Panc1 (cell line): ENCODE results near the gene B9D1. TPM values are rescaled to one million over a fixed set of nuclear protein-coding genes. Genes with fewer than 3 reads are reported as not detected.

Experiments
- ATAC-seq: fragments of 200-7000 bp; cut with Tn5 transposase; 2 replicates; pipeline ENCODE4 v1.9.1; 2020; ENCODE audit warnings: mild to moderate bottlenecking, moderate library complexity
- BruUV-seq: library from RNA; stranded (reverse); fragments of 400-500 nt; replicated peaks from 2 replicates; lab custom pipeline; 2021; lab: Mats Ljungman, UMichigan
- CTCF ChIA-PET: fragments of 300-600 bp; sonication (Branson Sonifier 250); formaldehyde crosslinking; loops from one replicate; lab custom pipeline; 2022; ENCODE audit warnings: antibody characterized with exemption; lab: Charles Lee
- POLR2A ChIA-PET: fragments of 300-600 bp; sonication (Branson Sonifier 250); formaldehyde crosslinking; loops from one replicate; lab custom pipeline; 2022; ENCODE audit warnings: antibody characterized with exemption; lab: Charles Lee
- DNase-seq: peaks from one replicate; pipeline ENCODE4 v3.0.0-alpha.2; 2010; ENCODE audit warnings: low read depth, low spot score
- H3K27ac ChIP-seq: 2 replicates; pipeline ENCODE4 v1.5.1; 2011; ENCODE audit warnings: mild to moderate bottlenecking, low read length, inconsistent platforms
- H3K27me3 ChIP-seq: fragments of 200-500 bp; sonication (Bioruptor generic); 2 replicates; pipeline ENCODE4 v1.6.0; 2014; ENCODE audit warnings: low read length, inconsistent platforms; ENCODE audit not compliant: control insufficient read depth, insufficient read depth
- H3K36me3 ChIP-seq: fragments of 200-500 bp; sonication (Bioruptor generic); 2 replicates; pipeline ENCODE4 v1.5.1; 2014; ENCODE audit warnings: inconsistent platforms, mild to moderate bottlenecking, low read length, moderate library complexity; ENCODE audit not compliant: control insufficient read depth, insufficient read depth
- H3K4me1 ChIP-seq: 2 replicates; pipeline ENCODE4 v1.5.1; 2011; ENCODE audit warnings: inconsistent platforms, mild to moderate bottlenecking, low read length, moderate library complexity; ENCODE audit not compliant: control insufficient read depth, insufficient read depth
- H3K4me3 ChIP-seq, 2 experiments: 2 replicates each; pipeline ENCODE4 v1.5.1; 2011 to 2012; ENCODE audit warnings: low read depth in 2 of 2, low read length in 2 of 2, mild to moderate bottlenecking in 2 of 2, inconsistent platforms in 1 of 2, moderate library complexity in 1 of 2
- H3K9me3 ChIP-seq: fragments of 200-500 bp; sonication (Bioruptor generic); 2 replicates; pipeline ENCODE4 v1.5.1; 2014; ENCODE audit warnings: low read depth, mild to moderate bottlenecking, inconsistent platforms, low read length, moderate library complexity; ENCODE audit not compliant: control insufficient read depth, insufficient read depth
- POLR2AphosphoS5 ChIP-seq: IDR thresholded peaks from 2 replicates; pipeline ENCODE4 v1.6.1; 2012; ENCODE audit warnings: mild to moderate bottlenecking, low read depth, low read length, moderate library complexity
- SIN3A ChIP-seq: IDR thresholded peaks from 2 replicates; pipeline ENCODE4 v1.6.1; 2012; ENCODE audit warnings: low read depth, mild to moderate bottlenecking, low read length, moderate library complexity, borderline replicate concordance; ENCODE audit not compliant: insufficient read depth
- TCF7L2 ChIP-seq: IDR thresholded peaks from 2 replicates; pipeline ENCODE4 v1.6.1; 2011; ENCODE audit warnings: mild to moderate bottlenecking, low read depth, low read length, inconsistent platforms
- in situ Hi-C: cut with HindIII; loops from 2 replicates; pipeline ENCODE4 v1.10.0; 2016; ENCODE audit warnings: low sequenced_read_pairs, low pct_unique_long_range_greater_than_20kb
- intact Hi-C: fragments of 100-400 bp; cut with micrococcal nuclease; formaldehyde crosslinking; loops from one replicate; pipeline ENCODE4 v1.10.0; 2022; ENCODE audit not compliant: unreplicated experiment
- total RNA-seq: library from RNA; stranded (reverse); gene quantifications from one replicate; pipeline ENCODE4 v1.2.1, GENCODE V29; 2021; ENCODE audit not compliant: unreplicated experiment
- TF ChIP-seq, protein P1 (sequence below), 2 experiments: IDR thresholded peaks; 2 replicates each; pipeline ENCODE4 v1.6.1; 2011 to 2012; ENCODE audit warnings: low read depth in 2 of 2, control low read depth in 1 of 2, low read length in 1 of 2, mild to moderate bottlenecking in 1 of 2, moderate library complexity in 1 of 2; ENCODE audit not compliant: insufficient read depth in 1 of 2
- TF ChIP-seq, protein P2 (sequence below): fragments of 450-650 bp; IDR thresholded peaks from 2 replicates; pipeline ENCODE4 v1.5.1; 2017; ENCODE audit warnings: mild to moderate bottlenecking

Gene B9D1
- total RNA-seq, 1 experiment from 2014 or later, result 19.1 TPM

DNA sequence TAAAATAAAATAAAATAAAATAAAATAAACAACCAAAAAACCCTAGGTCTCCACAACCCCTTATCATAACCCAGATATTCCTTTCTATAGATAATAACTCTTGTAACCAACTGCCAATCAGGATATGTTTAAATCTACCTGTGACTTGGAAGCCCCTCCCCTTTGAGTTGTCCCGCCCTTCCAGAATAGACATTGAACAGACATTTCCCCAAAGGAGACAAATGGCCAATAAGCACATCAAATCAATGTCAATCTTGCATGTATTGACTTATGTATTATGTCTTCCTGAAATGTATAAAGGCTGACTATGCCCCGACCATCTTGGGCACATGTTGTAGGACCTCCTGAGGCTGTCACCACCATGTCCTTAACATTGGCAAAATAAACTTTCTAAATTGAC is 14.3 kb upstream of the B9D1 start:
- DNase-seq (no peak), ATAC-seq (no peak)
- POLR2A ChIA-PET, result interaction anchor here (1.0 kb wide), 1 partner anchor 271 kb away, joined by 3 read pairs; no protein-coding TSS in a partner anchor

DNA sequence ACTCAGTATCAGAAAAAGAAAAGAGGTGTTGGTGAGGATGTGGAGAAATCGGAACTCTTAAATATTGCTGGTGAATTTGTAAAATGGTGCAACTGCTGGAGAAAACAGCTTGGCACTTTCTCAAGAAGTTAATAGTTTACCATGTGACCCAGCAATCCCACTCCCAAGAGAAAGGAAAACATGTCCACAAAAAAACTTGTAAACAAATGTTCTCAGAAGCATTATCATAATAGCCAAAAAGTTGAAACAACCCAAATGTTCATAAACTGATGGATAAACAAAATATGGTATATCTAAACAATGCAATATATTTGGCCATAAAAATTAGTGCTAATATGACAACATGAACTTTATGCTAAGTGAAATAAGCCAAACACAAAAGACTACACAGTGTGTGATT is 13.2 kb upstream of the B9D1 start:
- peaks cover 6% of the 10 kb centered on the region for H3K36me3 ChIP-seq
- ATAC-seq, result no peak
- CTCF ChIA-PET, result no interaction called here
- TF ChIP-seq SIN3A, result no peak
- no peak overlapping the region for H3K27ac ChIP-seq
- no peaks in the 10 kb centered on the region; the same call in 1 of the 2 replicates for H3K4me1 ChIP-seq
- no peak overlapping the region for H3K4me3 ChIP-seq
- in situ Hi-C loops, result no loop called here
- H3K27me3 ChIP-seq, result no peaks in the 10 kb centered on the region
- DNase-seq, result no peak
- no peaks in the 10 kb centered on the region for H3K9me3 ChIP-seq
- no TSS peak for BruUV-seq
- POLR2A ChIA-PET, result no interaction called here
- intact Hi-C loops, result loop anchor here (5.0 kb wide), 1 partner anchor 72 kb away; no protein-coding TSS in a partner anchor

More for the DNA sequence above, 14.3 kb upstream of the B9D1 start:
- H3K4me3 ChIP-seq, result peak overlapping the region; percentile 78 to 83
- peak overlapping the region; percentile 93 for H3K27ac ChIP-seq
- peaks cover 6% of the 10 kb centered on the region for H3K36me3 ChIP-seq
- in situ Hi-C loops (no loop called here), intact Hi-C loops (loop anchor here (5.0 kb wide), 1 partner anchor 70 kb away; no protein-coding TSS in a partner anchor)
- TF ChIP-seq POLR2AphosphoS5 (no peak), SIN3A (no peak), TCF7L2 (no peak)
- TF ChIP-seq, protein P1, sequence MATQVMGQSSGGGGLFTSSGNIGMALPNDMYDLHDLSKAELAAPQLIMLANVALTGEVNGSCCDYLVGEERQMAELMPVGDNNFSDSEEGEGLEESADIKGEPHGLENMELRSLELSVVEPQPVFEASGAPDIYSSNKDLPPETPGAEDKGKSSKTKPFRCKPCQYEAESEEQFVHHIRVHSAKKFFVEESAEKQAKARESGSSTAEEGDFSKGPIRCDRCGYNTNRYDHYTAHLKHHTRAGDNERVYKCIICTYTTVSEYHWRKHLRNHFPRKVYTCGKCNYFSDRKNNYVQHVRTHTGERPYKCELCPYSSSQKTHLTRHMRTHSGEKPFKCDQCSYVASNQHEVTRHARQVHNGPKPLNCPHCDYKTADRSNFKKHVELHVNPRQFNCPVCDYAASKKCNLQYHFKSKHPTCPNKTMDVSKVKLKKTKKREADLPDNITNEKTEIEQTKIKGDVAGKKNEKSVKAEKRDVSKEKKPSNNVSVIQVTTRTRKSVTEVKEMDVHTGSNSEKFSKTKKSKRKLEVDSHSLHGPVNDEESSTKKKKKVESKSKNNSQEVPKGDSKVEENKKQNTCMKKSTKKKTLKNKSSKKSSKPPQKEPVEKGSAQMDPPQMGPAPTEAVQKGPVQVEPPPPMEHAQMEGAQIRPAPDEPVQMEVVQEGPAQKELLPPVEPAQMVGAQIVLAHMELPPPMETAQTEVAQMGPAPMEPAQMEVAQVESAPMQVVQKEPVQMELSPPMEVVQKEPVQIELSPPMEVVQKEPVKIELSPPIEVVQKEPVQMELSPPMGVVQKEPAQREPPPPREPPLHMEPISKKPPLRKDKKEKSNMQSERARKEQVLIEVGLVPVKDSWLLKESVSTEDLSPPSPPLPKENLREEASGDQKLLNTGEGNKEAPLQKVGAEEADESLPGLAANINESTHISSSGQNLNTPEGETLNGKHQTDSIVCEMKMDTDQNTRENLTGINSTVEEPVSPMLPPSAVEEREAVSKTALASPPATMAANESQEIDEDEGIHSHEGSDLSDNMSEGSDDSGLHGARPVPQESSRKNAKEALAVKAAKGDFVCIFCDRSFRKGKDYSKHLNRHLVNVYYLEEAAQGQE (IDR thresholded peaks at IDR 0.05; ENCODE audit: insufficient read depth in 1 of 2, low read depth in 2 of 2, low read length in 1 of 2), result no peak
- TF ChIP-seq, protein P2, sequence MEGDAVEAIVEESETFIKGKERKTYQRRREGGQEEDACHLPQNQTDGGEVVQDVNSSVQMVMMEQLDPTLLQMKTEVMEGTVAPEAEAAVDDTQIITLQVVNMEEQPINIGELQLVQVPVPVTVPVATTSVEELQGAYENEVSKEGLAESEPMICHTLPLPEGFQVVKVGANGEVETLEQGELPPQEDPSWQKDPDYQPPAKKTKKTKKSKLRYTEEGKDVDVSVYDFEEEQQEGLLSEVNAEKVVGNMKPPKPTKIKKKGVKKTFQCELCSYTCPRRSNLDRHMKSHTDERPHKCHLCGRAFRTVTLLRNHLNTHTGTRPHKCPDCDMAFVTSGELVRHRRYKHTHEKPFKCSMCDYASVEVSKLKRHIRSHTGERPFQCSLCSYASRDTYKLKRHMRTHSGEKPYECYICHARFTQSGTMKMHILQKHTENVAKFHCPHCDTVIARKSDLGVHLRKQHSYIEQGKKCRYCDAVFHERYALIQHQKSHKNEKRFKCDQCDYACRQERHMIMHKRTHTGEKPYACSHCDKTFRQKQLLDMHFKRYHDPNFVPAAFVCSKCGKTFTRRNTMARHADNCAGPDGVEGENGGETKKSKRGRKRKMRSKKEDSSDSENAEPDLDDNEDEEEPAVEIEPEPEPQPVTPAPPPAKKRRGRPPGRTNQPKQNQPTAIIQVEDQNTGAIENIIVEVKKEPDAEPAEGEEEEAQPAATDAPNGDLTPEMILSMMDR, result no peak
- CTCF ChIA-PET, result no interaction called here
- H3K9me3 ChIP-seq, result no peaks in the 10 kb centered on the region
- no peaks in the 10 kb centered on the region; the same call in 1 of the 2 replicates for H3K4me1 ChIP-seq
- H3K27me3 ChIP-seq, result no peaks in the 10 kb centered on the region
- no TSS peak for BruUV-seq

DNA sequence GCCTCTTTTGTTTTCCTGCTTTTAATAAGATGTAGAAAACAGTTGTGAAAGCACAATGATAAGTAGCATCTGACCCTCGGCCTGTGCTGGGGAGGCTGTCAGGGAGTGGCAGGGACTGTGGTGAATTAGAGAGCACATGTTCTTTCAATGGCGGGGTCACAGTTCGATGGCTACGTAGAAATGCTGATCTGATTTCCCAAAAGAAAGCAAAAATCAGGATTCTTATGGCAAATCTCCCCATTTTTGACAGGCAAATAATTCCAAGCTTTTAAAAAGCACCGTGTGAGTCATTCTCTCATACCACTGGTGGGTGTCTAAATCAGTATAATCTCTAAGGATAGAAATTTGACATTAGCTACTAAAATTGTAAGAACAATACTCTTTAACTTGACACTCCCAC is 11.6 kb upstream of the B9D1 start:
- ATAC-seq (no peak), DNase-seq (no peak)
- in situ Hi-C loops (no loop called here), intact Hi-C loops (no loop called here)
- ChIA-PET POLR2A (no interaction called here), CTCF (no interaction called here)
- BruUV-seq, result no TSS peak
- Histone ChIP-seq H3K4me1 (no peaks in the 10 kb centered on the region; the same call in 1 of the 2 replicates), H3K9me3 (no peaks in the 10 kb centered on the region), H3K4me3 (no peak overlapping the region), H3K27me3 (no peaks in the 10 kb centered on the region), H3K27ac (no peak overlapping the region), H3K36me3 (peaks cover 6% of the 10 kb centered on the region; the same call in 1 of the 2 replicates)
- TF ChIP-seq, protein P2, result no peak
- no peak for TF ChIP-seq TCF7L2
- no peak for TF ChIP-seq POLR2AphosphoS5
- no peak for TF ChIP-seq SIN3A
- TF ChIP-seq, protein P1 (IDR thresholded peaks at IDR 0.05; ENCODE audit: insufficient read depth in 1 of 2, low read depth in 2 of 2, low read length in 1 of 2), result no peak
